GM23248 (cell line): ENCODE measurements around the gene CHTF18. TPM values are rescaled to one million over a fixed set of nuclear protein-coding genes. Genes with fewer than 3 reads are reported as not detected.

Source experiments
- DNase-seq: peaks from one replicate; pipeline ENCODE4 v3.0.0-alpha.2; 2015
- H2AFZ ChIP-seq: fragments of 200-600 bp; sonication (generic); 2 replicates; pipeline ENCODE4 v1.6.1; 2016; ENCODE audit warnings: antibody characterized with exemption
- H3F3A ChIP-seq: fragments of 200-600 bp; sonication (generic); 2 replicates; pipeline ENCODE4 v1.6.1; 2016; ENCODE audit warnings: mild to moderate bottlenecking, antibody characterized with exemption, mixed run types; ENCODE audit not compliant: insufficient read depth
- H3K27ac ChIP-seq: fragments of 200-600 bp; sonication (generic); 2 replicates; pipeline ENCODE4 v1.5.1; 2016; ENCODE audit warnings: mild to moderate bottlenecking
- H3K27me3 ChIP-seq: fragments of 200-600 bp; sonication (generic); replicated peaks from 2 replicates; pipeline ENCODE4 v1.6.1; 2016; ENCODE audit warnings: mild to moderate bottlenecking; ENCODE audit not compliant: insufficient read depth
- H3K36me3 ChIP-seq: fragments of 200-600 bp; sonication (generic); 2 replicates; pipeline ENCODE4 v1.6.1; 2016; ENCODE audit warnings: low read depth, mild to moderate bottlenecking
- H3K4me1 ChIP-seq: fragments of 200-600 bp; sonication (generic); 2 replicates; pipeline ENCODE4 v1.6.1; 2016; ENCODE audit warnings: mild to moderate bottlenecking; ENCODE audit not compliant: insufficient read depth
- H3K4me2 ChIP-seq: fragments of 200-600 bp; sonication (generic); one replicate; pipeline ENCODE4 v1.6.1; 2016; ENCODE audit warnings: mild to moderate bottlenecking; ENCODE audit not compliant: unreplicated experiment
- H3K4me3 ChIP-seq: fragments of 200-600 bp; sonication (generic); 2 replicates; pipeline ENCODE4 v1.5.1; 2016; ENCODE audit warnings: mild to moderate bottlenecking
- H3K79me2 ChIP-seq: fragments of 200-600 bp; sonication (generic); 2 replicates; pipeline ENCODE4 v1.6.1; 2016; ENCODE audit warnings: mild to moderate bottlenecking; ENCODE audit not compliant: insufficient read depth
- H3K9ac ChIP-seq: fragments of 200-600 bp; sonication (generic); 2 replicates; pipeline ENCODE4 v1.6.1; 2016; ENCODE audit warnings: mild to moderate bottlenecking
- H3K9me2 ChIP-seq: fragments of 200-600 bp; sonication (generic); 2 replicates; pipeline ENCODE4 v1.6.1; 2016; ENCODE audit warnings: mixed run types, mild to moderate bottlenecking, moderate library complexity; ENCODE audit not compliant: insufficient read depth
- H3K9me3 ChIP-seq: fragments of 200-600 bp; sonication (generic); one replicate; pipeline ENCODE4 v1.6.1; 2017; ENCODE audit warnings: low read depth
- H4K20me1 ChIP-seq: fragments of 200-600 bp; sonication (generic); 2 replicates; pipeline ENCODE4 v1.6.0; 2016; ENCODE audit not compliant: insufficient read depth
- EZH2 ChIP-seq: fragments of 200-600 bp; sonication (generic); IDR thresholded peaks from 2 replicates; pipeline ENCODE4 v1.6.1; 2018; ENCODE audit warnings: antibody characterized with exemption, mild to moderate bottlenecking; ENCODE audit not compliant: insufficient read depth, poor library complexity, severe bottlenecking
- EZH2phosphoT487 ChIP-seq: fragments of 200-600 bp; sonication (generic); IDR thresholded peaks from 2 replicates; pipeline ENCODE4 v1.6.1; 2018; ENCODE audit warnings: antibody characterized with exemption, moderate library complexity, mild to moderate bottlenecking, low read depth; ENCODE audit not compliant: insufficient read depth
- WGBS, 2 experiments: methylation state at CpG; one replicate each; pipeline ENCODE4 v1.1.6; 2015 to 2017; ENCODE audit warnings: low lambda C conversion rate in 2 of 2, low coverage in 1 of 2; ENCODE audit errors: missing lambda C conversion rate in 2 of 2; 5-methylcytosine and 5-hydroxymethylcytosine counted together
- in situ Hi-C: fragments of 300-500 bp; cut with MboI; formaldehyde crosslinking; loops from 2 replicates; pipeline ENCODE4 v1.15.0; 2020
- polyA plus RNA-seq: library from polyadenylated mRNA; unstranded; fragments of >200 nt; fragmentation: Nextera tagmentation; extraction: Ambion mirVana; gene quantifications from 2 replicates; pipeline ENCODE4 v1.2.1, GENCODE V29; 2016
- total RNA-seq: library from RNA; depleted of rRNA; stranded (reverse); fragments of >200 nt; shearing (Covaris generic); gene quantifications from 2 replicates; pipeline ENCODE4 v1.2.3, GENCODE V29; 2014

The CHTF18 gene
- total and polyA plus RNA-seq, 2 experiments from 2014 or later: 8.8 to 13.1 TPM

GRCh38 chr16:824194-824593 lies 35.8 kb downstream of the CHTF18 start:
- Histone ChIP-seq H3K79me2 (no peaks in the 10 kb centered on the region), H2AFZ (no peak overlapping the region), H3K36me3 (no peaks in the 10 kb centered on the region), H3K27ac (no peak overlapping the region), H3K4me2 (no peak overlapping the region), H3K9me3 (no peaks in the 10 kb centered on the region), H3K27me3 (peaks cover 13% of the 10 kb centered on the region), H3K4me1 (no peaks in the 10 kb centered on the region), H3K4me3 (no peak overlapping the region), H3F3A (no peaks in the 10 kb centered on the region), H3K9ac (no peak overlapping the region), H3K9me2 (no peaks in the 10 kb centered on the region), H4K20me1 (no peaks in the 10 kb centered on the region)
- in situ Hi-C loops: loop anchor here (25.0 kb wide), 1 partner anchor 238 kb away; the partner anchor contains the start of gene SSTR5
- no peak for DNase-seq
- WGBS, 2 experiments: 83 to 84% methylated on average over 6 to 21 of the region's 22 CpGs
- TF ChIP-seq EZH2phosphoT487: no peak
- no peak for TF ChIP-seq EZH2

GRCh38 chr16:824601-825000 lies 36.2 kb downstream of the CHTF18 start:
- Histone ChIP-seq H3K36me3 (no peaks in the 10 kb centered on the region), H3K4me1 (no peaks in the 10 kb centered on the region), H3K4me2 (no peak overlapping the region), H2AFZ (no peak overlapping the region), H3K4me3 (no peak overlapping the region), H3K27me3 (peaks cover 13% of the 10 kb centered on the region), H3K79me2 (no peaks in the 10 kb centered on the region), H3K9me2 (no peaks in the 10 kb centered on the region), H3K9ac (no peak overlapping the region), H3K27ac (no peak overlapping the region), H4K20me1 (no peaks in the 10 kb centered on the region), H3F3A (no peaks in the 10 kb centered on the region), H3K9me3 (no peaks in the 10 kb centered on the region)
- 77 to 80% methylated on average over 19 to 25 of the region's 25 CpGs for whole genome bisulfite sequencing, 2 experiments
- no peak for DNase-seq
- in situ Hi-C loops: loop anchor here (25.0 kb wide), 1 partner anchor 238 kb away; the partner anchor contains the start of gene SSTR5
- TF ChIP-seq EZH2: no peak
- no peak for TF ChIP-seq EZH2phosphoT487

GRCh38 chr16:825341-826061 lies 37.1 kb downstream of the CHTF18 start:
- Histone ChIP-seq H3K4me1 (no peaks in the 10 kb centered on the region), H3K9me2 (no peaks in the 10 kb centered on the region), H3K4me3 (peak overlapping the region; percentile 44), H3K27ac (no peak overlapping the region), H3F3A (no peaks in the 10 kb centered on the region), H3K36me3 (no peaks in the 10 kb centered on the region), H3K9me3 (no peaks in the 10 kb centered on the region), H3K79me2 (no peaks in the 10 kb centered on the region), H3K4me2 (peak overlapping the region; percentile 65), H4K20me1 (no peaks in the 10 kb centered on the region), H3K27me3 (peaks cover 13% of the 10 kb centered on the region), H3K9ac (peak overlapping the region; percentile 16; the same call in 1 of the 2 replicates), H2AFZ (peak overlapping the region; percentile 69)
- TF ChIP-seq EZH2phosphoT487: no peak
- TF ChIP-seq EZH2: peak; percentile 46
- 4 to 5% methylated on average over 36 of the region's 36 CpGs for WGBS, 2 experiments
- DNase-seq: peak; percentile 59
- in situ Hi-C loops: no loop called here

GRCh38 chr16:827513-827912 lies 39.1 kb downstream of the CHTF18 start:
- no peaks in the 10 kb centered on the region for H3K9me2 ChIP-seq
- no peak for DNase-seq
- H3K4me1 ChIP-seq: no peaks in the 10 kb centered on the region
- in situ Hi-C loops: no loop called here
- H3K4me3 ChIP-seq: no peak overlapping the region
- no peaks in the 10 kb centered on the region for H3K9me3 ChIP-seq
- TF ChIP-seq EZH2phosphoT487 (no peak), EZH2 (no peak)
- no peaks in the 10 kb centered on the region for H3K36me3 ChIP-seq
- 86% methylated on average over 24 of the region's 24 CpGs for WGBS, 2 experiments
- no peaks in the 10 kb centered on the region for H3K79me2 ChIP-seq
- no peaks in the 10 kb centered on the region for H3F3A ChIP-seq
- H3K9ac ChIP-seq: no peak overlapping the region
- H2AFZ ChIP-seq: no peak overlapping the region
- H4K20me1 ChIP-seq: no peaks in the 10 kb centered on the region
- H3K4me2 ChIP-seq: no peak overlapping the region
- H3K27ac ChIP-seq: no peak overlapping the region
- H3K27me3 ChIP-seq: peaks cover 13% of the 10 kb centered on the region; the same call in 1 of the 2 replicates
